Skin epidermis (tissue), 12 donors: ENCODE results near the gene AQP2.

Experiments used
- H3K27ac ChIP-seq, 21 experiments: fragments of 200-600 bp; sonication (generic) in 11 of 21; one replicate each; pipeline ENCODE4 v1.5.0; 2020; ENCODE audit warnings: mild to moderate bottlenecking in 3 of 21, inconsistent platforms in 2 of 21, moderate library complexity in 2 of 21
- H3K4me3 ChIP-seq, 7 experiments: fragments of 200-600 bp; sonication (generic) in 2 of 7; one replicate each; pipeline ENCODE4 v1.5.0; 2020; ENCODE audit warnings: inconsistent platforms in 2 of 7, mild to moderate bottlenecking in 2 of 7, moderate library complexity in 1 of 7

Gene AQP2

DNA sequence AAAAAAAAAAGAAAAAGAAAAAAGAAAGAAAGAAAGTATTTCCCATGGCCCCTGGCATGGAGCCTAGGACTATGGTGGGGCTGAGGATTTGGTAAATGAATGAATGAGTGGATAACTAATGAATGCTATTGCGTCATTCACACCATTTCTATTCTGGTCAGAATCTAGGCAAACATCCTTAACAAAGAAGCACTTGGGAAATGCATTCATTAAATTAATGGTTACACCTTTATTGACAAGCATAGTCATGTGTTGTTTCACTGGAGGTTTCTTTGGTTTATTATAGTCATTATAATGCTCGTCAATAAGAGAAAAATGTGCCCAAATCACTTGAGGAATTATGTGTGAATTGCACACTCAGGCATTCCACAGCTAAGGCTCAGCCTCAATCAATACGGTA lies 13.6 kb upstream of the AQP2 start:
- H3K4me3 ChIP-seq, result no peak overlapping the region
- H3K27ac ChIP-seq, result no peak overlapping the region

DNA sequence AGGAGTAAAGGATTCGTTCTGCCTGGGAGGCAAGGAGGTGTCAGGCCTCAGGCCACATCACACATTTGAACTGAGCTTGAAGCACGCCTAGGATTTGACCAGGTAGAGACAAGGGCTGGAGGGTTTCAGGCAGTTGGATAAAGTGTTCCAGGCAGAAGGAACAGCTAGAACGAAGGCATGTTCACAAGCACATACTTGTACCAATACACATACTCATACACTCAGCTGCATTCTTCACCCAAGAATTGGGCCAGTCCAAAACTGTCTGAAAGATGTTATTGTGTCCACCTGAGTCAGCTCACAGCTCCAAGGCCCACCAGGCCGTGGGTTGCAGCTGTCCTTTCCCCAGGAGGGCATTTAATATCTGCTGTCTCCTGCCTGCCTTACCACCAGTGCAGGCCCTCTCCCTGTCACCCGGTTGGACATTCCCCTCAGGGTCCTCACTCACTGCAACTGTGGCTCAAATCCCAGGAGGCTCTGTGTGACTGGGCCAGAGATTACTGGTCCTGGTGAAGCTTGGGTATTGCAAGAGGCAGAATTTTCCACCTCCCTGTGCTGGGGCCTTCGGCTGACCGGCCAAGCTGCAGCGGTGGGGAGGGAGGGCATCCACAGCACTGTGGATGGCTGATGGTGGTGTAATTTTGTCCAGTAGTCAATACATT lies 12.8 kb upstream of the AQP2 start:
- Histone ChIP-seq H3K4me3 (no peak overlapping the region), H3K27ac (peak overlapping the region in 1 of 21 experiments; percentile 14)

DNA sequence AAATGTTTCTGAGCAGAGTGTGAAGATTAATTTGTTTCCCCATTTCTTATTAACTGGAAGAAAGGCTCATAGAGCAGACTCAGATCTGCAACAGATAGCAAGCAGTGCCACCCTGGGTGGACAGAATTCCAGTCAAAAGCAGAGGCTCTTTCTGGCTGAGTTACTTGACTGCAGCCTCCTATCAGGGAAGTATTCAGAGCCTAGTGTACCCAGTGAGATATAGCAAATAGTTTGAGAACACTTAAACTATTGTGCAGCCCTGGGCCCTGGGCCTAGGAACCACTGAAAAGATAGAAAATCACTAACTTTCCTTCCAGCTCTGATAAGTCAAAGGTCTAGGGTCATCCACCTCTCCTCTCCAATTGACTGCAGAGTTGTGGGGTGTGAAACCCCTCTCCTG lies 11.2 kb upstream of the AQP2 start:
- H3K27ac ChIP-seq, result no peak overlapping the region
- H3K4me3 ChIP-seq, result no peak overlapping the region

DNA sequence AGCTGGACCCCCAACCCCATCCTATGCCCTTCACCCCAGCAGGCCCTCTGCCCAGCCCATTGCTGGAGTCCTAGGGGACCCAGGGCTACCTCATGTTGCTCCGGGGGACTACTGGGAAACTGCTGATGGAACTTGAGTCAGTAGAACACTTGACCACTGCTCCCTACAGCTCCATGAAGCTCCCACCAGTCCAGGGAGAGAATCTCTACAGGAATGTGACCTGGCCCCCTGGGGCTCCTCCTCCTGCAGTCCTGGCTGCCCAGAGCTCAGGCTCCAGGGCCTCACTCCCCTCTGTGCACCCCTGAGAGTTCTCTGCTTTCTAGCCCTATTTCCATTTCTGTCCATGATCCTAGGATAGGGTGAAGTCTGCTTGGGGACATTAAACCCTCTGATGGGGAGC lies 10.8 kb upstream of the AQP2 start:
- Histone ChIP-seq H3K4me3 (no peak overlapping the region), H3K27ac (no peak overlapping the region)

DNA sequence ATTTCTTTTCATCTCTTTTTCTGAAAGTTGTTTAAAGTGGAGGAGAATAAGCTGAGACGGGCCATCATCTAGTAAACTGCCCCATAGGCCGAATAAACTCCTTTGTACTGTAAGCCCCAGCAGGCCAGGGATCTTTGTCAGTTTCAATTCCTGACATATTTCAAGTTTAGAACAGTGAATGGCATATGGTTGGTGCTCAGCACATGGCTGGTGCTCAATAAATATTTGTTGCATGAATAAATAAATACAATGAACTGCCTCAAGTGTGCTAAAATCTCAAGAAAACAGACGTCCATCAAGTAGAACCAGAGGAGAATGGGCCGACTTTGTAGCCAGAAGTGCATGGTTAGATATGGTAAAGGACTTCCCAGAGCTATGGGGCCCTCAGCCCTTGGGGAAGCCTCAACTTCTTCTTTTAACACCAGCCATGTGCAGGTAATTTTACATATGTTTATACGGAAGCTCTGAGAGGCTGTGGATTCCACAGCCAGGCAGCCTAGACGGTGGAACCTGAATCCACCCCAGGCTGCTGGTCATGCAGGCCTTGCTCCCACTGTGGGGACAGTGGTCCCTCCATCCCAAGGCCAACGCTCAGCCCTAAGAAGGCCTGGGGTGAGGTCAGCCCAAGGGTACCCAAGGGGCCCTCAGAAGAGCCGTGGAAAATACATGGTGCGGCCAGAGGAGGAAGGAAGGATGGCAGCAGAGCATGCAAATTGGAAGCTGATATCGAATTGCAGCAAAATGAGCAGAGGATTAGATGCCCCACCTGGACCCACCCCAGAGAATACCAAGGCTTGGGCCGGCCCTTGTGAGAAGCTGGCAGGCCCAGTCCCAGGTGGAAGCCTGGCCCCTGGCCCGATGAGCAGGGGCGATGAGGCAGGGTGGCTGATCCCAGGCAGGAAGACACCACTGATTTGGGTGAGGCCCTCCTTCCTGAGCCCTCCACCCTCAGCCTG lies 8.7 kb upstream of the AQP2 start:
- Histone ChIP-seq H3K27ac (no peak overlapping the region), H3K4me3 (no peak overlapping the region)

DNA sequence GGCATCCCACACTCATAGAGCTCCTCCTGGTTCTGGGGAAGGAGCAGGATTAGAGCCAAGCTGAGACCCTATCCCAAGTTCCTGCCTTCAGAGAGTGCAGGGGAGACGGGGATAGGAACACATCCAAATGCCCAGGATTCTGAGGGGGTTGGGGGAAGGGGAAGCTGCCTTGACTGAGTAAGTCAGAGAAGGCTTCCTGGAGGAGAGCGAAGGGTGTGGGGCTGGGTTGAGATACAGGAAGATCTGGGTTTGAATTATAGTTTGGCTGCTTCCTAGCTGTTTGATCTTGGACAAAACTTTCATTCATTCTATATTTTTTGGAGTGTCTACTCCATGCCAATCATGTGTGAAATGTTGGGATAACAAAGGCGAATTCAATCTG lies 8.0 kb upstream of the AQP2 start:
- H3K27ac ChIP-seq, result peak overlapping the region in 1 of 21 experiments; percentile 81
- no peak overlapping the region for H3K4me3 ChIP-seq

DNA sequence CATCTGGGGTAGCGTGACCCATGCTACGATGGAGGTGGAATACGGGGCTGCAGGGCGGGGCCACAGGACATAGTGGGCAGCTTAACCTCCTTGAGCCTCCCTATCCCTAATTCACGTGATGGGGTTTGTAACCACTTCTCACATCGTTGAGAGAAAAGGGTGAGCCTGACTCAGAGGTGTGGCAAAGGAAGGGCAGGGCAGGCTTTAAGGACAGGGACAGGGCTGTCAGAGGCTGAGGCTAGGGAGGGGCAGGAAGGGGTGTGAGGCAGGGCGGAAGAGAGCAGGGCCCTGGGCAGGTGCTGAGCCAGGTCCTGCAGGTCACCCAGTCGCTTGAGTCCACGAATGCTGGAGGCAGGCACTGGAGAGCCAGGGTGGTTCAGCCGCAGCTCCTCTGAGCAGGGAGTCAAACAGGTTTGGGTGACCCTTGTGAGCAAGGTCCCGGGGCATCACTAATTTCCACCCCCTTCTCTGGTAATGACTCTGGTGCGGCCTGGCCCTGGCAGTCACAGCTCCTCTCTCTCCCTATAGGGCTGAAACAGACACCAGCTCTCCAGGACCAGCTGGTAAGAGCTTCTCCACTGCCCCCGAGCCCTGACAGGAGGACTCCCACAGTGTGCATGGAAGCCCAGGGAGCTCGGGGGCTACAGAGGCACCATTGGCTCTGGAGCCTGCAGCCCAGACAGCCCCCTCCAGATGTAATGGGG lies 7.5 kb upstream of the AQP2 start:
- Histone ChIP-seq H3K4me3 (no peak overlapping the region), H3K27ac (peak overlapping the region in 7 of 21 experiments; percentile 9 to 81 (median 29))

DNA sequence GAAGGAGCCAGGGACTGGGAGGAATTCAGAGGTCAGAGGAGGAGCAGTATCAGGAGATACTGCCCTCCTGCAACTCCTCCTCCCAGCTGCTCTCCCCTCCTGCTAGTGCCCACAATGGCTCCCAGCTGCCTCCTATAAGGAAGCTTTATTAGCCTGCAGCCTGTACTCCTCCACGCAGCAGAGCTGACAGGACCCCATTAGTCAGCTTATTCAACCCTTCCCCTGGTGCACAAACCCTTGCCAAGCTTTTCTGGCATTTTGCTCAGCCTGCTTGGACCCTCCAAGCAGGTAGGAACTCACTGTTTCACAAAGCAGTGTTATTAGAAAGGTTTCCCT lies 6.9 kb upstream of the AQP2 start:
- Histone ChIP-seq H3K27ac (peak overlapping the region in 6 of 21 experiments; percentile 9 to 81 (median 44)), H3K4me3 (no peak overlapping the region)

DNA sequence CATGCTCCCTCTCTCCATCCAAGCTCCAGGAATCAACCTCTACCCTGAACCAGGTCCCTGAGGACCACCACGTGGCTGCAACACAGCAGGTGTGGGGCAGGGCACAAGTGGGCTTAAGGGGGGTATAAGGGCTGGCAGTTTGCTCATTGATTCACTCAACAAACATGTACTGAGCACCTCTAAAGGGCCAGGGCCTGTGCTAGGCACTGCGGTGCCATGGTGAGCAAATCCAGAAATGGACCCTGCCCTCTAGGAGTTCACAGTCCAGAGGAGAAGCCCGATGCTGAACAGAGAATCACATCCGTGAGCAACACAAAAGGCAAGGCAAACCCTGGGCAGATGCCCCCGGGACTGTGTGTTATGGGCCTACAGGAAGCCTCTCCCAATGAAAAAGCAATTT lies 6.5 kb upstream of the AQP2 start:
- H3K4me3 ChIP-seq, result no peak overlapping the region
- peak overlapping the region in 4 of 21 experiments; percentile 9 to 81 (median 60) for H3K27ac ChIP-seq

DNA sequence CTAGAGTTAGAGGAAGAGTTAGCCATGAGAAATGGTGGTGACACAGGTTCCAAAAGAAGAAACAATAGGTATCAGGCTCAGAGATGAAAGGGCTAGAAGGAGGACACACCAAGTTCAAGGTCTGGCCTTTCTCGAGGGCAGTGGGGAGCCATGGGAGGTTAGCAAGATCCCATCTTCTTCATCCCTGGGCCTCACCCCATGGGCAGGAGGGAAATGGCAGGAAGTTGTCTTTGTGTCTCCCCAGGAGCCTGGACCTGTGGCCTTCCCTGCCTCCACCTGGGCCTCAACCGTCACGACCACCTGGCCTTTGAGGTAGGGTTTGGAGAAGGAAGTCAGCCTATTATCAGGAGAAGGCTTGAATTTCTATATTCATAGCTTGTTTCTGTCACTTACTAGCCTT lies 5.8 kb upstream of the AQP2 start:
- Histone ChIP-seq H3K27ac (peak overlapping the region in 7 of 21 experiments; percentile 27 to 81 (median 60)), H3K4me3 (no peak overlapping the region)

DNA sequence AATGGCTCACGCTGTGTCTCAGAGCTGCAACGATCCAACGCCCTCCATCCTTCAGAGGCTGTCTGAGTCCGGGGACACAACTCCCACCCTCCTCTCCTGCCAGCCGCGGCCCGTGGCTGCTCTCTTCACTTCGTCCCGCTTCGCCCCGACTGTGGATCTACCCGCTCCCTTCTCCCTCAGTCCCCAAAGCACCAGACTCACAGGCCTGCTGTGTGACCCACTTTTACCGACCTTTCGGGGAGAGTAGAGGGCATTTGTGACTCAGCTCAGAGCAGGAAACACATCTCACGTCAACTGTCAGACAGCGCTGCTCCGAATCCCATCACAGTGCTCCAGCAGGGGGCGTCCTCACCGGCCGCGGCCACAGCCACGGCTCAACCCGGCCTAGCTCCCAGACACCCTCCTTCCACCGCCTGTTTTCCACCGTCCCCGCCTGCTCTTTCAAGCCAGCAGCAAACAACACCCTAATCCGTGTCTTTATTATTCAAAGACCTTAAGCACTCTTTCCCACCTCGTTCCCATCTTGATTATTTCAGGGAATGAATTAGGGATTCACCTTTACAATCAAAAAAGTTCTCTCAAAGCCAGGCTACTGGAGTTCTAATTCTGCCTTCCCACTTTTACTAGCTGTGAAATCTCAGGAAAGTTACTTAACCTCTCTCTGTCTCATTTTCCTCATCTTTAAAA lies 5.0 kb upstream of the AQP2 start:
- peak overlapping the region in 12 of 21 experiments; percentile 16 to 81 (median 56) for H3K27ac ChIP-seq

DNA sequence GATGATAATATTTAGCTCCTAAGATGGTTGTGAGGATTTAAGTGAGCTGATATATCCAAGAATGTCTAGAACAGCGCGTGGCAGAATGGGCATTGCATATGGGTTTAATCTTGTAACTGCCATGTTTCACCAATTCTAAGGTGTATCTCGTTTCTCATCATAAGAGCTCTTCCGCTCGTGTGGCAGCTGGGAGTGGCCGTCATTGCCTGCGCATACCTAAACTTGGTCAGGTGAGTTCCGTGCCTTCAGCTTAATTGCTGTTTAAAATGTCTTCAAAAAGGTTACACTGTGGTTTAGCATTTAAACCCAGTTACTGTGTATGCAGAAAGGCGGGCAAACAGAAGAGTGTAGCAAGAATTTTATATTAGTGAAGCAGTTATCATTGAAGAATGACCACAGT lies 4.5 kb upstream of the AQP2 start:
- H3K4me3 ChIP-seq, result no peak overlapping the region
- H3K27ac ChIP-seq, result peak overlapping the region in 9 of 21 experiments; percentile 27 to 71 (median 58)

More for the DNA sequence above, 5.0 kb upstream of the AQP2 start:
- peak overlapping the region in 4 of 7 experiments; percentile 0 to 10 (median 10) for H3K4me3 ChIP-seq

DNA sequence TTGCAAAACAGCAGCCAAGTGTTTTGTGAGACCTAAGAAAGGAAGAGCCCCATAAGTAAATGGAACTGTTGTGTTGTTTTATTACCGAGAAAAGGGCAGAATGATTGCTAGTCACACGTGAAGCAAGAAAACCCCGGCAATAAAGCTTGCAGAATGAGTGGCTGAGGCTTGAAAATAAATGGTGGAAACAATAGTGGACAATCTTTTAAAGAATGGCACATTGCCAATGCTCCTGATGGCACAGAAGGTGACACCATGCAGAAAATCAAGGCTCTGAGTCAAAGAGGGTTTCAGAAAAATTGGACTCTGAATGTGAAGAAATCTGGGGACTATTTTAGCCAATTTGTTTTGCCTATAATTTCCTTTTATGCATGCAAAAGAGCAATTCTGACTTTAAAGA lies 4.0 kb upstream of the AQP2 start:
- Histone ChIP-seq H3K4me3 (no peak overlapping the region), H3K27ac (peak overlapping the region in 2 of 21 experiments; percentile 11 to 25)

DNA sequence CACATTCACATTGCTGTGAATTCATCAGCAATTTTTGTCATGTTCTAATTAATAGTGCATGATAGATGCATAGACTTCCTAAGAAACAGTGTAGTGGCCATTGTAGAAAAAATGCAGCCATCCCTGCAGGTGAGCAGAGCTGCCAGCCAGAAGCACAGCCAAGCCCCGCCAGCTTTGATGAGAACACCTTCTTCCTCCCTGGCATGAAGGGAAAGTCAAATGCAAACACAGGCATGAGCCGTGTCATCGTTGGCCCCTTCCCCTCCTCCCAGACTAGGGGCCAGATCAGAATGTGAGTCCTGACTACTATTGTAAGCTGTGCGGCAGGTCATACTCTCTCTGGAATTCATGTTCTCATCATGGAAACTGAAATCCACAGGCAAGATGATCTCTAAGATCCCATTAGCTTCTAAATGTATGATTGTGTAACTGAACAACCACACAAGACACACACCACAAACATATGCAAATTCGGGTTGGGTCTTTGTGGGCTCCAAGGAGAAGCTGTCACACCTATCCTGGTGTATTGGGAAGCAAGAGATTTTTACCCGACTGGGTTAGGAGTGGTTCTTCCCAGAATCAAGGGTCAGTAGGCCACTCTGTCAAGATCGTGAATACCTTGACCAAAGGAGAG lies 2.8 kb upstream of the AQP2 start:
- H3K27ac ChIP-seq, result no peak overlapping the region
- H3K4me3 ChIP-seq, result no peak overlapping the region

DNA sequence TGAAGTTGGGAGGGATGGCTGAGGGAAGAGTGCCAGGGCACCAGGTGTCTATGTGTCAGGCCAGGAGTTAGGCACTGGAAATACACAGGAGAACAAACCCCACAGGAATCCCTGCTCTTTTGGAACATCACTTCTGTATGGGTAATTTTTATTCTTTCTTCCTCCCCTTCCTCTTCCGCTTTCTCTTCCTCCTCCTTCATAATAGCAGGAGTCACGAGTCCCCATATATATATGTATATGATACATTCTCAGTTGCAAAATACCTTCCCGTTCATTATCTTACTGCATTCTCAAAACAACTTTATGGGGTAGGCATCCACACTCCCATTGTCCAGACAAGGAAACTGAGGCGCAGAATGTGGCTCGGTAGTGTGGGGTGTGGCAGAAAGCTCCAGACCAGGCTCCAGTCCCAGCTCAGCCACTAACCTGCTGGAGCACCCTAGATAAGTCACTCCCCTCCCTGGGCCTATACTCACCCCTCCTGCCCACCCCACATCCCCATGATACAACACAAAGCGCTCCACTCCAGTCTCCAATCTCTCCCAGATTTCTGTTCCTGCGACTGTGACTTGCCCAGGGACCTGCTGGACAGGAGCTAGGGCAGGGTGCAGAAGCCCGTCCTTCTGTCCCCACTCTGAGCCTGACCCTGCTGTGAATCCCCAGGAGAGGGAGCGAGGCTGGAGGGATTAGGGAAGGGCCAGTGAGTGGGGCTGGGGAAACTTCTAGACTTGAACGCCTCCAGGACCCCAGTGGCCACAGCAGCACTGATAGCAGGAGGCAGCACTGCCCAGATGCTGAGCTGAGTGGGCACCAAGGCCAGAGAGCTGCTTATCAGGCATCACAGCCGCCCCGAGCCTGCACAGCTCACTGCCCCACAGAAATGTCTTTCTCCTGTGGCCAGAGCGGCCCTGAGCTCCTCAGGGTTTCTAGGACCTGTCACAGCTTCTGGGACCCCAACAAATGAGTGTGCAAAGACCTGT lies 1.4 kb upstream of the AQP2 start:
- Histone ChIP-seq H3K27ac (no peak overlapping the region), H3K4me3 (no peak overlapping the region)

DNA sequence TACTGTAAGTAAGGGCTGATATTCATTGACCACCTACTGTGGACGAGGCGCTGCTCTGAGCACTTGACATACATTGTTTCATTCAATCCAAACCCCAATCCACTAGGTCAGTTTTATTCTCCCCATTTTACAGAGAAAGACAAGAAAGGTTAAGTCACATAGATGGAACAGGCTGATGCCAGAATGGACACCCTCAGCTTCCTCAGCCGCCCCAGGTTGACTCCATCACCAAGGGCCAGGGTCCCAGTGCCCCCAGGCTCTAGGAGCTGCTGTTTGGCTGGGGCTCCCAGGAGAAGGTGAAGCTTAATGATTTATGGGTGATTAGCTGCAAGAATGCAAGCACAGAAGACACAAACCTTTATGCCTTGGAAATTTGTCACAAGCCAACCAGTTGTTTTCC lies 671 bp upstream of the AQP2 start:
- Histone ChIP-seq H3K27ac (no peak overlapping the region), H3K4me3 (no peak overlapping the region)

DNA sequence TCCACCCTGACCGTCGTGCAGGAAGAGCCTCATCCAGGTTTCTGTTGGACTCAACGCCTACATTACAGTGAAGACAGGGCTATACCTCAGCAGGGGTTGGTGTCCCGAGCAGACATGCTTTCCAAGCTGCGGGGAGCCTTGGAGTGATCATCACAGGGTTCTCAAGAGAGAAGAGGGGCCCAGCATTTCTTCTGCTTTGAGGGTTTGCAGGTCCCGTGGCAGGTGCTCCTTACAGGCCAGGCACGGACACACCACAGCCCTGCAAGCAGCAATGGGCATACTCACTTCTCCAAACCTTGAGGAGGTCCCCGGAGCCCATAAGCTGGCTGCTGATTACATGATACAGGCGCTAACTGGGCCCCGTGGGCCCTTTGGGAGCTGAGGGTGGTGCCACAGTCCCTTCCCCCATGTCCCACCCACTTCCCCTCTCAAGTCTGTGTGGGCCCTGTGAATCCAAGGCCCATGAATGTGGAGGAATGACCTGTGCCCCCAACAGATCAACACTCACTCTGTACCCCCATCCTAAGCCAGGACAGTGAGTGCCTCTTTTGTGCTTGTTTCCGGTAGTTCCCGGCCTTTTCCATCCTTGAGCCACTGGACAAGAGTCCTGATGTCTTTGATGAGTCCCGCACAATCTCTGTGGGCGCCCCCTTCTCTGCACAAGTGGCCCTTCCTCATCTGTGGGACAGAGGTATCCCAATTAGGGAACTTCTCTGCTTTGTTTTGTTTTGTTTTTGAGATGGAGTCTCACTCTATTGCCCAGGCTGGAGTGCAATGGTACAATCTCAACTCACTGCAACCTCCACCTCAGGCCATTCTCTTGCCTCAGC lies 1.1 kb downstream of the AQP2 start:
- Histone ChIP-seq H3K4me3 (no peak overlapping the region), H3K27ac (no peak overlapping the region)
